Stimulated activated CD4-positive, alpha-beta T cell treated with anti-CD3 and anti-CD28 coated beads, Interleukin-2, amount 100 ng/mL, for 24 hours (primary cell): ENCODE results near the gene PPIL6.

Source experiments
- DNase-seq, 2 donors: peaks; one replicate each; pipeline ENCODE4 v3.0.0-alpha.2; 2020

The PPIL6 gene

DNA sequence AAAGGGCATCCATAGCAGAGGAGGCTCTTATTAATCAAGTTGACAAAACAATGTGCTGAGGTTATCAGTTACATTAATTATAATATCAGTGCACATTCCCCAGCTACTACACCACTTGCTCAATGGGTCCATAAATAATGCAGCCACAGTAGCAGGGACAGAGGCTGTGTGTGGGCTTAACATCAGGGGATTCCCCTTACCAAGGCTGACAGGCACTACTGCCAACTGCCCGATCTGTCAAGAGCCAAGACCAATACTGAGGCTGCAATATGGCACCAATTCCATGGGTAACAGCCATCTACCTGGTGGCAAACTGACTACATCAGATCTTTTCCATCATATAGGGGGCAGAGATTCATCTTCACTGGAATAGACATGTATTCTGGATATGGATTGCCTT, 80.1 kb downstream of the PPIL6 start:
- no peak for DNase-seq

DNA sequence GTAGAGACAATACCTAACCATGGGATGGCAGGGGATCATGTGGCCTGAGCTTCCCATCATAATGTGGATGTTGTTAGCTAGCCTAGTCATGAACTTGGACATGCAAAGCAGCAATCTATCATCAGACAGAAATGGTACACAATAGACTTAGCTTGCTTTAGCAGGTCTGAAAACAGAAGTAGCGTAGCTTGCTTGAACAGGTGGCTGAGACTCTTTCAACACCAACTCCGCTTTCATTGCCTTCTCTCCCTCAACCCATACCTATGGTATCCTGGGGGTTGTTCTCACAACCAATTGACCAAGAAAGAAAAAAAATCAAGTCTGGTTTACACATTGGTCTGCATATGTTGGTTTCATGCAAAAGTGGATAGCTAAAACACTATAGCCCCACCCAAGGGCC, 81.2 kb downstream of the PPIL6 start:
- no peak for DNase-seq

DNA sequence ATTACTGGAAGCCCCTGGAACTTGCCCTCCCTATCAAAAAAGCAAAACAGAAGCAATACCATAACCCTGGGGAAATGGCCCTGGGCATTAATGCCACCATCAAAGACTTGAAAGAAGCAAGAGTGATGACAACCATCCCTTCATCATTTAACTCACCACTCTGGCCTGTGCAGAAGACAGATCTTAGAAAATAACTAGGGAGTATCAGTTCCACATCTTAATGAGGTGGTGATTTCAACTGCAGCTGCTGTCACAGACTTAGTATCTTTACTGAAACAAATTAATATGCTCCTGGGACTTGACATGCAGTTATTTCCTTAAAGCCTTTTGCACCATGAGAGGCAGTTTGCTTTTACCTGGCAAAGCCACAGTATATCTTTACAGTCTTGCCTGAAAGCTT, 82.2 kb downstream of the PPIL6 start:
- DNase-seq = no peak

DNA sequence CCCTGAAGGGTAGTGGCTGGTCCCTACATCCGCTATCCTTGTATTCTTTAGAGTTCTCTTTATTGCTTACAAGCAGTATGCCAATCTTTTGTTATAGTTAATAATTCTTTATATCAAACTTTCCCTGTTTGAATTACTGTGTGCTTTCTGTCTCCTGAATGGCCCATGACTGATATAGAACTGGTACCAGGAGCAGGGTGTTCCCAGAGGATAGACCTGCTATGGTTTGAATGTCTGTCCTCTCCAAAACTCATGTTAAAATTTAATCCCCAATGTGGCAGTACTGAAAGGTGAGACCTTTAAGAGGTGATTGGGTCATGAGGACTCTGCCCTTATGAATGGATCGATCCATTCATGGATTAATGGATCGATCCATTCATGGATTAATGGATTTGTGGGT, 84.2 kb downstream of the PPIL6 start:
- no peak for DNase-seq

DNA sequence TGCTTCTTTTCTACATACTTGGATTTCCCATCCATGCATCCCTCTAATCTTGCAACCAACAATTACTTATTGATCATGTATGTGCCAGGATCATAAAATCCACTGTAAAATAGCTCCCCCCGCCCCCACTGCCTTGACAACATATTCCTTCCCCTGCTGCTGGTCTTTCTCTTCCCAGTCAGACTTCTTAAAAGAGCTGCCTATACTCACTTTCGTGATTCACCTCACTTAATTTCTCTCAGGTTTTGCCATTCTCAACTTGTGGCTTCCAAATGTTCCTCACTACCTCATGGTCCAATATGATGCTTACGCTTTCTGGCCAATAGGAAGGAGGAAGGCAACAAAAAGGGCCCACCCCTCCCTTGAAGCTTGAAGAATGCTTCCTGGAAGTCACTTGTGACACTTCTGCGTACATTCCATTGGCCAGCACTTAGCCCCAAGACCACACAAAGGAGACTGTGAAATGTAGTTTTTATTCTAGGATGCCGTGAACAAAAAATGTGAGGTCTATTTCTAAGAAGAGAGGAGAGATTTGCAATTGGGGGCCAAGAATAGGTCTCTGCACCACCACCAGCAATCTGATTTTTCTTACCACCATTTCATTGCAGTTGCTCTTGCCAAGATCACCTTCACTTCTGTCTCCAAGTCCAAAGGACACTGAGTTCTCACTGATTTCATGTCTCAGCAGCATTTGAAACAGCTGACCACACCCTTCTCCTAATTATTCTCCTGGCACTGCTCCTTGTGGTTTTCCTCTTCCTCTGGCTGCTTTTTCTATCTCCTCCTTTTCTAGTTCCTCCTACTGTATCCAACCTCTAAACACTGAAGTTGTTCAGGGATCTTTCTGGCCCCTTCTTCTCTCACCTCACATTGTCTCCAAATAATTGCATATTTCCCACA, 88.9 kb downstream of the PPIL6 start:
- no peak for DNase-seq

DNA sequence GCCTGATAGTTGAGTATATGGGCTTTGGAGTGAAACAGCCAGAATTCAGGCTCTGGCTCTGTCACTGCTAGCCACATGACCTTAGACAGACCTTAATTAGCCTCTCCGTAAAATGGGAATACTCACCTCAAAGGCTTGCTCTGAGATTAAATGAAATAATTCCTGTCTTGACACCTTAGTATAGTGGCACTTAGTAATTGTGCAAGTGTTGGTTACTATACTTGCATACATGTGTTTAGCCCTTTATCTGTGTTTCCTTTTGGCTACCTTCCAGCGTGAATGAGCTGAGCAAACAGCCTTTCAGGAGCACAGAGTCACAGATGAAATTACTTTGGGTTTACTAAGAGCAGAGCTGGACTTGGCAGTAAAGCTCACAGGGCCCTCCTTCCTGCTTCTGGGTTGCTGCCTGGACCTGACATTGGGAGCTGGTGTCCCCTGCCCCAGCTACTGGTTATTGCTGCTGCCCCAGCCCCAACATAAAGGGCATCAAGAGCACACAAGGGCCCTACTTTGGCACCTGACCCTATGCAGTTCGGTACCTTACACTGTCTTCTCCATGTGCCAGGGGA, 90.9 kb downstream of the PPIL6 start:
- DNase-seq = no peak

DNA sequence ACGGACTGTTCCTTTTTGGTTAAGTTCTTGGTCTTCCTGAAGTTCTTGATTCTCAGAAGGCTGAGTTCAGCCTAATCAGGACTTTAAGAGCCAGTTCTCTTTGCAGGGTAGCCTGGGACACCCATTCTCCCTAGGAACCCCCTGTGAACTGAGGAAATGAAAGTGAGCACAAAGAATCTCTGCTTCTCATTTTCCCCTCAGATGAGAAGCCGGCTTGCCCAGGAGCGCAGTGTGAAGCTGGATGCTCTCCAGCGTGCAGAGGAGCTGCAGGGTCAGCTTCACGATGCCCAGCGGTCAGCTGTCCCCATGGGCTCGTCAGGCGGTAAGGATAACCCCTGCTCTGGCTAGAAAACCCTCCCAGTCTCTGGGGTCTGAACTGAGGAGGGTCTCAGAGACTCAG, 92.2 kb downstream of the PPIL6 start:
- DNase-seq = no peak

DNA sequence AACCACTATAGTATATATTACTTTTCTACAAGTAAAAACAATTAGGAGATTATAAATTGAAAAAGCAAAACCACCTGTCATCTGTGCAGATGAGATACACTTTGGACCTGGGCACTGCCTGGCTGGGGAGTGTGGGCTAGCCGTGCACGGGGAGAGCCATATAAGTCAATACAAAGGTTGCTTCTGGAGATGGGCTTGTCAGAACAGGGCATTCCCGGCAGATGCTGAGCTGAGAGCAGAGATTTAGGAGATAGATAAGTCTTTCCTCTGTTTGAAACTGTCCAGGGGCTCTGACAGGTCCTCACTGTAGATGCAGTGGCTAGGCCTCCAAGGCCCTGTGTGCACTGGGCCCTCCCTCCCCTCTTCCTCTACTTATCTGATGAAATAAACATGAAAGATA, 92.6 kb downstream of the PPIL6 start:
- DNase-seq = no peak

DNA sequence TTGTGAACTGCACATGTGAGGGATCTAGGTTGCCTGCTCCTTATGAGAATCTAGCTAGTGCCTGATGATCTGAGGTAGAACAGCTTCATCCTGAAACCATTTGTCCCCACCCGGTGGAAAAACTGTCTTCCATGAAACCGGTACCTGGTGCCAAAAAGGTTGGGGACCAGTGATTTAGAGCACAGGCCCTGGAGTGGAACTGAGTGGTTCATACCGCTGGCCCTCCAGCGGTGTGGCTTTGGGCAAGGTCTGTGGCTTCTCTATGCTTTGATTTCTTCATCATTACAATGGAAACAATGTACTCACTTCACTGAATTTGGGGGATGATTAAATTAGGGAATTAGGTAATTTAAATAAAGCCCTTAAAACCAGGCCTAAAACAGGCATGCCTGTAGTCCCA, 94.4 kb downstream of the PPIL6 start:
- DNase-seq = no peak

DNA sequence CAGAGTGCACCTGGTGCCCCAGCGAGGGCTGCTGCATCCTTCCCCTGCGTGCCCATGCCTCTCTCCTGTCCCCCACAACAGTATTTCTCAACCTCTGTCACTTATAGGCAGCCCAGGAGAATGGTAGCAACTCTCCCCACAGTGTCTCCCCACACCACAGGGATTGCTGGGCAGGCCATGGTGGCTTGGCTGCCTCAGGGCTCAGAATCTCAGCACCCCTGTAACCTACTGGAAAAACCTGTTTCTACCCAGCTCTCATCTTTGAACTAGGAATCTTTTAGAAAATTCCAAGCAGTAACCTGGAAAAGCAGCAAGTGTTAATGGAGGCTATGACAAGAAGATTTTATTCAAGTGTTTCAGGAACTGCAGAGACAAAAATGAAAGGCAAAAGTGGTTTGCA, 96.2 kb downstream of the PPIL6 start:
- no peak for DNase-seq

DNA sequence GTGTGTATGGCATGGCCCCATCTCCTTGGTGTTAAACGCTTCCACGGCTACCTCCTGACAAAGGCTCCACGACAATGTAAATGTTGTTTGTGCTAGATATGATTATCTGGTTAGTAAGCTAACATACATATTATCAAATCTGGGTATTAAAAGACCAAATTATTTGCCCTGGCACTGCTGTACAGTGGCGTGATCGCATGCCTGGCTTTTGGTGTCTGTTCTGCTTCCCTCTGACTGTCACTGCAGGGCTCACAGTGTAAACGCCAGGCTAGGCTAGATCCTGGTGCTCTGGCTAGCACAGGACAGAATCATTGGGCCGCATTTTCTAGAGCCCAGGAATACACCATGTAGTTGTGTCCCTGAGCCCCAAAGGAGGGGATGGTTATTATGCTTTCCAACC, 96.9 kb downstream of the PPIL6 start:
- no peak for DNase-seq

DNA sequence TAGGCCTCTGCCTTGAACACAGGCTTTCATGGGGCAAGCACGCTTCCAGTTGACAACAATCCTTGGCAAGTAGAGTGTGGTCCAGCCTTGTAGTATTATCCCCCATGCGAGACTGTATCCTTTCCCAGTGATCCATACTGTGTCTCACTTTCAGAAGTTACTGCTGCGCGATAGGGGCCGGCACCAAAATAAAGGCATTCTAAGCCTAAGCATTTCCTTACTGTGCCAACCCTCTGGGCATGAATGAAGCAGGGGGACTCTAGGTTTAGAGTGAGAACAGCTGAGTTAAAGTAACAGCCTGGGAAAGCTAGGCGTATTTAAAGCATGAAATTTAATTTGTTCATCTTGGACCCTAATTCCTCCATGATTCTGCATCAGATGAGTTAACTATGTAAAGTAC, 97.5 kb downstream of the PPIL6 start:
- DNase-seq = no peak

DNA sequence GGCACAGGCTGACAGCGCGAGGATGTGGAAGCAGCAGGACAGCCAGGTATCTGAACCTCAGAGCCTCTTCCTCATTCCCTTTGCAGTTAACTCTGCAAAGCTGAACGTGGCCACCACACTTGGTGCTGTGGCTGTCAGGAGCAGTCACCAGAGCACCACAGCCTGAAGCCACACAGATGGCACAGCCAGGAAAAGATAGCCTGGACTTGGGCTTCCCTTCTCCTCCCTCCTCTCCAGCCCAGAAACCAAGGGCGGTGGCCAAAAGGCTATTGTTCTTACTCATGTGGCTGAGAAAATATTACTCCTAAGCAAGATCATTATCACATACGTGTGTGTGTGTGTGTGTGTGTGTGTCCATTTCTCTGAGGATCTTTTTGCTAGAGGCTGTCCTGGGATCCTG, 97.9 kb downstream of the PPIL6 start:
- DNase-seq = no peak

DNA sequence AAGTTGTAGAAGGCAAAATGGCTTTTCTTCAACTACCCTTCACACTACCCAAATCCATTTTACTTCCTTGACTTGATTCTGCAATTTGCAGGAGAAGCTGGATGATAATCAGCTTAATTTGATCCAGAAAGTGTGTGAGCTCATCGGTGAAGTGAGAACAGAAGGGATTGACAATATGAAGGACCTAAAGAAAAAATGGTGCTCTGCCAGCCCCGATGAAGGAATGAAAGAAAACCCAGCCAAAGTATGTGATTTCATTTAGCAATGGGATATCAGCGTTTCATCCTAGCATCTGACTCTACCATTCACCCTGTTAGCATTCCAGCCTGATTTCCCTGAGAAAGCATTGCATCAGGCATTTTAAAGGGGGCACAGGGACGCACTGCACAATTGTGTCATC, 99.6 kb downstream of the PPIL6 start:
- DNase-seq = no peak
